Activated CD8-positive, alpha-beta T cell treated with anti-CD3 and anti-CD28 coated beads, Interleukin-2, amount 10 ng/mL, durations not matched to agents 7 days and 5 days (primary cell): Measurements from ENCODE around the gene PSMC4. TPM values are rescaled to one million over a fixed set of nuclear protein-coding genes. Genes with fewer than 3 reads are reported as not detected.

Source experiments
- ATAC-seq: fragments of 150-1000 bp; cut with Tn5 transposase; one replicate; pipeline ENCODE4 v1.10.0; 2021; ENCODE audit warnings: moderate library complexity
- CTCF ChIA-PET: fragments of 350-600 bp; sonication (Branson Sonifier 250); formaldehyde crosslinking; loops from one replicate; lab custom pipeline; 2021; ENCODE audit warnings: antibody characterized with exemption; lab: Charles Lee
- POLR2A ChIA-PET: fragments of 350-600 bp; sonication (Branson Sonifier 250); formaldehyde crosslinking; loops from one replicate; lab custom pipeline; 2021; ENCODE audit warnings: antibody characterized with exemption; lab: Charles Lee
- DNase-seq: peaks from one replicate; pipeline ENCODE4 v3.0.0-alpha.2; 2020
- H3K27ac Mint-ChIP-seq: one replicate; pipeline ENCODE4 v1.8.0; 2021; ENCODE audit warnings: mild to moderate bottlenecking, mixed read lengths
- H3K27me3 Mint-ChIP-seq: one replicate; pipeline ENCODE4 v1.8.0; 2021; ENCODE audit warnings: low read depth, mixed read lengths
- H3K36me3 Mint-ChIP-seq: one replicate; pipeline ENCODE4 v1.8.0; 2021; ENCODE audit warnings: low read depth, mixed read lengths
- H3K4me1 Mint-ChIP-seq: one replicate; pipeline ENCODE4 v1.8.0; 2021; ENCODE audit warnings: low read depth, mixed read lengths
- H3K4me3 Mint-ChIP-seq: one replicate; pipeline ENCODE4 v1.8.0; 2021; ENCODE audit warnings: mild to moderate bottlenecking, mixed read lengths
- H3K9me3 Mint-ChIP-seq: one replicate; pipeline ENCODE4 v1.8.0; 2022; ENCODE audit warnings: mixed read lengths; ENCODE audit not compliant: insufficient read depth
- total RNA-seq, 2 experiments: library from RNA; stranded (reverse); gene quantifications; one replicate each; pipeline ENCODE4 v1.2.3, GENCODE V29; 2021

The PSMC4 gene
- total RNA-seq, 2 experiments from 2014 or later = 120 to 121 TPM

- Mint-ChIP-seq H3K9me3 (peaks cover 57% of the 10 kb centered on the region), H3K36me3 (peaks cover 62% of the 10 kb centered on the region), H3K4me1 (no peaks in the 10 kb centered on the region), H3K27ac (no peak overlapping the region), H3K27me3 (no peaks in the 10 kb centered on the region), H3K4me3 (no peak overlapping the region)
- POLR2A ChIA-PET = no interaction called here
- DNase-seq = no peak
- CTCF ChIA-PET = no interaction called here
- no peak for ATAC-seq
Measured at GRCh38 chr19:40013991-40014390, 43.0 kb downstream of the PSMC4 start.

GRCh38 chr19:40023969-40024368 lies 53.0 kb downstream of the PSMC4 start:
- Mint-ChIP-seq H3K27ac (no peak overlapping the region), H3K9me3 (peaks cover 70% of the 10 kb centered on the region), H3K36me3 (peaks cover 15% of the 10 kb centered on the region), H3K4me1 (no peaks in the 10 kb centered on the region), H3K27me3 (no peaks in the 10 kb centered on the region), H3K4me3 (no peak overlapping the region)
- ChIA-PET POLR2A (no interaction called here), CTCF (interaction anchor here (1.2 kb wide), 1 partner anchor 232 kb away, joined by 3 read pairs; no protein-coding TSS in a partner anchor)
- DNase-seq = no peak
- ATAC-seq = no peak

GRCh38 chr19:40025938-40026596 lies 55.1 kb downstream of the PSMC4 start:
- CTCF ChIA-PET = no interaction called here
- H3K36me3 Mint-ChIP-seq = peaks cover 23% of the 10 kb centered on the region

GRCh38 chr19:40026597-40026970 lies 55.6 kb downstream of the PSMC4 start:
- peaks cover 24% of the 10 kb centered on the region for H3K36me3 Mint-ChIP-seq
- CTCF ChIA-PET = no interaction called here

More at GRCh38 chr19:40025938-40026596, 55.1 kb downstream of the PSMC4 start:
- DNase-seq = no peak
- no peaks in the 10 kb centered on the region for H3K27me3 Mint-ChIP-seq
- H3K27ac Mint-ChIP-seq = no peak overlapping the region
- no peak for ATAC-seq
- no peaks in the 10 kb centered on the region for H3K4me1 Mint-ChIP-seq
- no peak overlapping the region for H3K4me3 Mint-ChIP-seq
- H3K9me3 Mint-ChIP-seq = peaks cover 69% of the 10 kb centered on the region
- POLR2A ChIA-PET = no interaction called here

More at GRCh38 chr19:40026597-40026970, 55.6 kb downstream of the PSMC4 start:
- DNase-seq = no peak
- Mint-ChIP-seq H3K27me3 (no peaks in the 10 kb centered on the region), H3K27ac (no peak overlapping the region), H3K4me3 (no peak overlapping the region), H3K4me1 (no peaks in the 10 kb centered on the region), H3K9me3 (peaks cover 66% of the 10 kb centered on the region)
- no peak for ATAC-seq
- POLR2A ChIA-PET = no interaction called here

Other genes with a start within 250 kb of the PSMC4 start
- not detected for gene CLC, start 233.1 kb upstream of the PSMC4 start, total RNA-seq
- not detected for gene LEUTX, start 192.3 kb upstream of the PSMC4 start, total RNA-seq
- 1 to 10 TPM; 7.5 to 8.5 TPM for gene DYRK1B, start 137.0 kb upstream of the PSMC4 start, total RNA-seq
- 100 to 1,000 TPM; 385 to 399 TPM for gene FBL, start 124.8 kb upstream of the PSMC4 start, total RNA-seq
- gene FCGBP, start 36.5 kb upstream of the PSMC4 start, total RNA-seq = 1 to 10 TPM; 5.8 to 6.2 TPM
- gene ZNF546, start 25.9 kb downstream of the PSMC4 start, total RNA-seq = 1 to 10 TPM; 4.9 to 5.2 TPM
- 10 to 100 TPM; 27.4 to 30.3 TPM for gene ZNF780B, start 85.1 kb downstream of the PSMC4 start, total RNA-seq
- 10 to 100 TPM; 17.9 to 21.6 TPM for gene ZNF780A, start 119.8 kb downstream of the PSMC4 start, total RNA-seq
- gene MAP3K10, start 220.3 kb downstream of the PSMC4 start, total RNA-seq = 10 to 100 TPM; 16.2 to 18.4 TPM
- not detected for gene TTC9B, start 247.2 kb downstream of the PSMC4 start, total RNA-seq